GM19372 (cell line): ENCODE measurements around the gene CPN1.
"Not testable (repeated sequence)": the region's sequence is repeated elsewhere in the genome, so short reads cannot be mapped to it uniquely, and the experiment has no call there.

Experiments
- ATAC-seq: cut with Tn5 transposase; IDR thresholded peaks from one replicate; pipeline ENCODE4 v1.9.1; 2021; ENCODE audit warnings: mild to moderate bottlenecking, low read depth, moderate library complexity; ENCODE audit not compliant: unreplicated experiment

CPN1 gene

DNA sequence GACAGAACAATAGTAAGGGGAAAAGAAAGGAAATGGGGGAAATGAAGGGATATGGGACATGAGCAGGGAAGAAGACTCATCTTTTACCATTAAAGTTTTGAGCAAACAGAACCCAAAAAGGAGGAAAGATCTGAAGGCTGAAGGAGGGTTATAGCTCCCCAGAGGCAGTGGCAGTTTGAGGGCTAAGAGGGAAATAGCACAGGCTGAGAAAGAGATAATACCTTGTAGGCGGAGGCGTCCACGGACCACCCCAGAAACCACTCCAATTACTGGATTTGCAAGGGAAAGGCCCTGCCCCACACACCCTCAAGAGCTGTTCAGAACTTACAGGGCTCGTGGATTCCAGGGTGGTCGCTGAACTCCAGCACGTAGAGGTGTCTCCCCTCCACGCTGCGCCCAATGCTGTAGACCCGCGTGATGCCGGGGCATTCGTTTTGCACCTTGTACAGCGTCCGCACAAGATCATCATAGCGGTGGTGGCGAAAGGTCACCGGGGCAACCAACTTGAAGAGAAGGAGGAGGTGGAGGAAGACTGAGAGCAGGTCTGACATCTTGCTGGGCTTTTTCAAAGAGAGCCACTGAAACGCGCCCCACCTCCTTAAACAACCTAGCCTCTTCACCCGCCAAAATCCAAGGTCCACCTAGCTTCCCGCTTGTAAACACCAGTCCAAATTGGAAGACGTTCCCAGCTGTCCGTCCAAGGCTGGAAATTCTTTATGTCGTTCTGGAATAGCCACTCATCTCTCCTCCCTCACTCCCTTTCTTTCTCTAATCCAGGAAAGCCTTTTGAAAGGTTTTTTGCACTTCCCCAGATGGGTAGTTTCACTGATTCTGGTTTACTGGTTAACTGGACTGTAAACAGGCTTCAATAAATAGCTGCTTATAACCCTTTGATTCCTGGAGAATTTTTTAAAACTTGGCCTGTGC lies at the start of gene CPN1:
CPN1 (minus strand) TSS at position 795 of the 927 bp plus-strand sequence; CDS start at position 551, 244 bp downstream.
- ATAC-seq, result no peak

DNA sequence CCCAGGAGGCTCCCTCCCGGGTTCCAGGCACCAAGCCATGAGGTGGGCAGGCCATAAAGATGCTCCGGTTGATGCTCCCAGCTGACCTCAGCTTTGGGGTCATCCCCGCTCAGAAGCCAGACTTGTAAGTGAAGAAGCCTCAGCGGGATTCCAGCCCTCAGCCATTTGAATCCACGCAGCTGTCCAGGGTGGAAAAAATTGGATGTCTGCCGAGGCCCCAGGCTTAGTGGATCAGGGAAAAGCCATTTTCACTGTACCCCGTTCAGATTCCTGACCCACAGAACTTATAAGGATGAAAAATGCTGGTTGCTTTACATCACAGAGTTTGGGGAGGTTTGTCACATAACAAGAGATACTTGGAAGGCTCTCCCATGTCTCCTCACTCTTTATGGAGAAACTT lies 49.2 kb upstream of the CPN1 start:
- ATAC-seq, result no peak

DNA sequence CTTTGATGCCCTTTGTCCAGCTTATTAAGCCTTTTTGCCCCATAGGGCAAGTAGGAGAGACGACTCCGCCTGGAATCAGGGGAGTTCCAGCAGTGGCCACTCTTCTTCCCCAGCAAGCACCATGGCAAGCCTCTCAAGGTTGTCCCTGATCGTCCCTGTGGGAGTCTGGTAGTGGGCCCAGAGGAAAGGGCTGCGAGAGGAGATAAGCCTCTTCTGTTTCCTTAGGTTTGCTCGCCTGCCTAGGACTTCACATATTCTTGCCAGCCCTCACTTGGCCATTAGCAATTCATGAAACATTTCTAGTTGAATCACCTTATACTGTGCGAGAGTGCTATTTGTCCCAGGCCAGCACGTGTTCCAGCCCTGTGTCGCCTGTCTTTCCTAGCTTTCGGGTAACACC lies 47.8 kb upstream of the CPN1 start:
- ATAC-seq, result no peak

DNA sequence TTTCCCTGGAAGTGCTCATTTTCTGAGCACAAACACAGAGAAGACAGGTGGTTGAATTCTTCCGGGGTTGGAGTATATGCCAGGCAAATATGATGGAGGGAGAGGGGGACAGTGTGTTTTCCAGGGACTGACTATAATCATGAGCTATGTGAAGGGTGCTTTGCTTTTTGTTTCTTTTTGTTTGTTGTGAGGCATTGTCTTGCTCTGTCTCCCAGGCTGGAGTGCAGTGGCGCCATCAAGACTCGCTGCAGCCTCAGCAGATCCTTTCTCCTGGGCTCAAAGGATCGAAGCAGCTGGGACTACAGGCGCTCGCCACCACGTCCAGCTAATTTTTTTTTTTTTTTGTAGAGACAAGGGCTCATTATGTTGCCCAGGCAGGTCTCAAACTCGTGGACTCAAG lies 47.3 kb upstream of the CPN1 start:
- ATAC-seq, result no peak

GRCh38 chr10:100125335-100125734 lies 43.7 kb upstream of the CPN1 start:
- not testable (repeated sequence) for ATAC-seq

GRCh38 chr10:100124097-100124496 lies 42.4 kb upstream of the CPN1 start:
- no peak for ATAC-seq

DNA sequence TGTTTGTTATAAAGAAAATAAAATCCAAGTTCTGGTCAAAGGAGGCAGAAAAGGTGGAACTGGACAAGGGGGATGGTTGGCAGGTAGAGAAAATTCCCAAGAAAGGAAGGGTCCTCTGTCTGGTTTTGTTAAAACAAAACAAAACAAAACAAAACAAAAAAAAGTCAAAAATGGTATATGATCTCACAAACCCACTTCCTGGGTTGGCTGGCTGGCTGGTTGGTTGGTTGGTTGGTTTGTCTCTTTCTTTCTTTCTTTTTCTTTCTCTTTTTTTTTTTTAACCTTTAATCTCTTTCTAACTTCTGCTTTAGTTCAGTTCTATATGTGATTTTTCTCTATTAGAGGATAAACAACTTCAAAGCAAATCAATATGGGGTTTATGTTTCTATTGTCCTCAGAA lies 41.1 kb upstream of the CPN1 start:
- ATAC-seq, result no peak

DNA sequence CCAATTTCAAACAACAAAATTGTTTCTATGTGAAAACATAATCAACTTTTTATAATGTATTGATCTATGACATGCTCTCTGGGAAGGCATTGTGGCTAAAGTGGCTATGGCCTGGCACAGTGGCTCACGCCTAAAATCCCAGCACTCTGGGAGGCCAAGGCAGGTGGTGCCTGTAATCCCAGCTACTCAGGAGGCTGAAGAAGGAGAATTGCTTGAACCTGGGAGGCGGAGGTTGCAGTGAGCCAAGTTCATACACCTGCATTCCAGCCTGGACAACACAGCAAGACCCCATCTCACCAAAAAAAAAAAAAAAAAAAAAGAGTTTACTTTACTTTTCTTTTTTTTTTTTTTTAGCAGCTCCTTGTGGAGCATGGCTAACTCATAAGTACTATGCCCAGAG lies 38.9 kb upstream of the CPN1 start:
- ATAC-seq, result no peak

GRCh38 chr10:100119726-100120125 lies 38.1 kb upstream of the CPN1 start:
- no peak for ATAC-seq

- ATAC-seq, result no peak
These were observed 33.5 kb upstream of the CPN1 start for GRCh38 chr10:100114976-100115770.

DNA sequence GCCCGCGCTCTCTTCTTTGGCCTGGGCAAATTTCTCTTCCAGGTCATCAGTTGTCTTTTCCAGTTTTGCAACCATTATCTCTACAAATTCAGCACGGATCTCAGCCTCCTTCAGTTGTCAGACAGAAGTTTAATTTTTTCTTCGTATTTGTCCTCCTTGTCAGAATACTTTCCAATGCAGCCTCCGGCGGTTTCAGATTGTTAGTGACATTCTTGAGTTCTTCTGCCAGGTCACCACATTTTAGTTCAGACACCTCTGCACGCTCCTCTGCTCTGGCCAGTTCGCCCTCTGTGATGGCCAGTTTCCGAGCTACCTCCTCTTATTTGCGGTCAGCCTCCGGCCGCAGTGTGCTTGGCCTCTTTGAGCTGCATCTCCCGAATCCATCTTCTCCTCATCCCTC lies 32.8 kb upstream of the CPN1 start:
- no peak for ATAC-seq

- no peak for ATAC-seq
These were observed 28.0 kb upstream of the CPN1 start for GRCh38 chr10:100109670-100110069.

DNA sequence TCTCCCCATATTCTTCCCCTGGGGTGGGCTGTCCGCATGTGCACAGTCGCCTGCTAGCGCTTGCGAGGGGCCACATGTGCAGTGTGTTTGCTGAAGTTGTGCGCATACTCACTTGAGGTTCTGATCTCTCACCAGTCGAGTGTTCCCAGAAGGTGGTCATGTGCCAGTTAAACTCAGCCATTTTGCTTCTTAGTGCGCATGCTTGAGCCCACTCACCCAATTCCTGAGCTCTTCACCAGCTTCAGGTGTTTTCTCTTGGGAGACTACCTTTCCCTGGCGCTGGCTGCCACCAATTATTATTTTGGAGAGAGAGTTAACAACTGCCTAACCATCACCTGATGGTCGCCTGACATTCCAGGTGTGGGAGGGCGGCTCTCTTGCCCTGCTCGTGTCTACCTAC lies 25.2 kb upstream of the CPN1 start:
- ATAC-seq, result no peak

DNA sequence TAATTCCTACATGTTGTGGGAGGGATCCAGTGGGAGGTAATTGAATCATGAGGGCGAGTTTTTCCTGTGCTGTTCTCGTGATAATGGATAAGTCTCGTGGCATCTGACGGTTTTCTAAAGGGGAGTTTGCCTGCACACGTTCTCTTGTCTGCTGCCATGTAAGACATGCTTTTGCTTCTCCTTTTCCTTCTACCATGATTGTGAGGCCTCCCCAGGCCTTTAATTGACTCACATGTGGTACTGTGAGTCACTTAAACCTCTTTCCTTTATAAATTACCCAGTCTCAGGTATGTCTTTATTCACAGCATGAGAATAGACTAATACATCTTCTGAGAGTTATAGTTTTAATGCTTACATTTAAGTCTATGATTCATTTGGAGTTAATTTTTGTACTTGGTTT lies 22.6 kb upstream of the CPN1 start:
- ATAC-seq, result no peak

GRCh38 chr10:100103581-100103980 lies 21.9 kb upstream of the CPN1 start:
- no peak for ATAC-seq

- no peak for ATAC-seq
These were observed 19.8 kb upstream of the CPN1 start for GRCh38 chr10:100101192-100102076.

- no peak for ATAC-seq
These were observed 19.0 kb upstream of the CPN1 start for GRCh38 chr10:100100651-100101184.

DNA sequence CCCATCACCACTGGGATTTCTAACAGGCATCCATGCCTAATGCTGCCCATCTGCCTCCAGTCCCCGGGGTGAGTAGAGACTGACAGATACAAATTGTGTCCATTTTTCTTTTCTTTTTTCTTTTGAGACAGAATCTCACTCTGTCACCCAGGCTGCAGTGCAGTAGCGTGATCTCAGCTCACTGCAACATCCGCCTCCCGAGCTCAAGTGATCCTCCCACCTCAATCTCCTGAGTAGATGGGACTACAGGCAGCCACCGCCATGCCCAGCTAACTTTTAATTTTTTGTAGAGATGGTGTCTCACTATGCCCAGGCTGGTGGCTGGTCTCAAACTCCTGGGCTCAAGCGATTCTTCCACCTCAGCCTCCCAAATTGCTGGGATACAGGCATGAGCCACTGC lies 7.6 kb upstream of the CPN1 start:
- no peak for ATAC-seq

- ATAC-seq, result not testable (repeated sequence)
These were observed 5.0 kb upstream of the CPN1 start for GRCh38 chr10:100086708-100087107.

DNA sequence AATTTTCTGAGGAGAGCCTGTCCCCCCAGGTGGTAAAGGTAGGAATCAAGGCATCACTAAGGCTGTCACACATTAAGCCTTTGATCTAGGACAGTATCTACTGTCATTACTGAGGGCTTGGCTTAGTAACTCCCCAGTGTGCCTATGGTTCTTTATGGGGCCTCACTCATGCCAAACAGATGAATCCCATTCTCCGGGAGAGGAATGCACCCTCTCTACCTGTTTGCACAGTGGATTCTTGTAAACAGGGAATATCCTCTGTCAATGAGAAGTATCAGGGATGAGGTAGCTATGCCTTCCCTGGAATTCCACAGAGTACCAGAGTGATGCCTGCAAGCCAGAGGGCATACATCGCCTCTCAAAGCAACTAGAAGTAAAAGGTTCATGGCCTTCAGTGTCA lies 3.9 kb upstream of the CPN1 start:
- no peak for ATAC-seq
